Spleen (tissue), 11 donors: Measurements from ENCODE around the gene AK3. TPM values are rescaled to one million over a fixed set of nuclear protein-coding genes. Genes with fewer than 3 reads are reported as not detected.

Experiments
- DNase-seq: peaks from one replicate; pipeline ENCODE4 v3.0.0-alpha.2; 2020
- H3K27ac ChIP-seq, 8 donors: fragments of 200-600 bp; sonication (generic) in 7 of 8; 1 replicate in 4 of 8; 2 replicates in 4 of 8; pipeline versions ENCODE4 v1.5.0 to v1.8.0; 2016 to 2021; ENCODE audit warnings: inconsistent platforms in 4 of 8, mild to moderate bottlenecking in 4 of 8, moderate library complexity in 1 of 8
- H3K27me3 ChIP-seq, 7 donors: fragments of 200-600 bp; sonication (generic) in 6 of 7; replicated peaks in 1 of 7; 1 replicate in 4 of 7; 2 replicates in 3 of 7; pipeline versions ENCODE4 v1.5.0 to v1.8.0; 2016 to 2021; ENCODE audit warnings: inconsistent platforms in 3 of 7, mild to moderate bottlenecking in 1 of 7
- H3K36me3 ChIP-seq, 6 donors: fragments of 200-600 bp; sonication (generic) in 5 of 6; 1 replicate in 4 of 6; 2 replicates in 2 of 6; pipeline versions ENCODE4 v1.5.0 to v1.8.0; 2016 to 2021; ENCODE audit warnings: inconsistent platforms in 2 of 6
- H3K4me1 ChIP-seq, 6 donors: fragments of 200-600 bp; sonication (generic) in 5 of 6; 1 replicate in 3 of 6; 2 replicates in 3 of 6; pipeline versions ENCODE4 v1.5.0 to v1.8.0; 2016 to 2021; ENCODE audit warnings: inconsistent platforms in 3 of 6
- H3K4me3 ChIP-seq, 8 donors: fragments of 200-600 bp; sonication (generic) in 7 of 8; 1 replicate in 4 of 8; 2 replicates in 4 of 8; pipeline versions ENCODE4 v1.5.0 to v1.8.0; 2016 to 2021; ENCODE audit warnings: inconsistent platforms in 4 of 8, mild to moderate bottlenecking in 4 of 8, moderate library complexity in 2 of 8
- H3K9me3 ChIP-seq, 8 donors: fragments of 200-600 bp; sonication (generic) in 7 of 8; 1 replicate in 4 of 8; 2 replicates in 4 of 8; pipeline versions ENCODE4 v1.5.0 to v1.8.0; 2016 to 2021; ENCODE audit warnings: inconsistent platforms in 4 of 8
- POLR2A ChIP-seq, 3 donors: fragments of 450-650 bp; IDR thresholded peaks; one replicate each; pipeline ENCODE4 v1.5.1; 2017; ENCODE audit warnings: antibody characterized with exemption in 3 of 3, mild to moderate bottlenecking in 1 of 3
- POLR2AphosphoS5 ChIP-seq, 3 donors: sonication (generic); formaldehyde crosslinking; IDR thresholded peaks; one replicate each; pipeline ENCODE4 v1.5.1; 2017; ENCODE audit warnings: antibody characterized with exemption in 3 of 3
- WGBS, 5 donors: extraction: QIAGEN DNeasy Blood & Tissue Kit in 3 of 5; methylation state at CpG; one replicate each; pipeline versions ENCODE4 v1.1.5 to v1.1.7; 2013 to 2018; 5-methylcytosine and 5-hydroxymethylcytosine counted together
- intact Hi-C: fragments of 100-400 bp; cut with DNase I; formaldehyde crosslinking; loops from one replicate; pipeline ENCODE4 v1.15.0; 2023; ENCODE audit warnings: low total_unique reads
- polyA plus RNA-seq, 3 donors: library from polyadenylated mRNA; stranded (reverse); fragments of 200-250 nt; gene quantifications; one replicate each; pipeline ENCODE4 v1.2.1, GENCODE V29; 2013
- total RNA-seq, 7 donors: library from RNA; depleted of rRNA in 3 of 7; stranded (reverse); fragments of >200 nt in 3 of 7; fragmentation: NEBNext Ultra II Directional in 4 of 7; extraction: Animal tissue kit (Norgen Biotek cat#: 25700) in 4 of 7; gene quantifications; one replicate each; pipeline versions ENCODE4 v1.1.0 to v1.2.1, GENCODE V29; 2016 to 2021
- TF ChIP-seq, protein P1 (sequence below), 11 experiments: fragments of 200-600 bp in 7 of 11; fragments of 450-650 bp in 4 of 11; sonication (generic) in 4 of 11; IDR thresholded peaks in 8 of 11; conservative IDR thresholded peaks in 3 of 11; 1 replicate in 7 of 11; 2 replicates in 4 of 11; pipeline versions ENCODE4 v1.4.0 to v1.8.0; 2016 to 2021; ENCODE audit warnings: antibody characterized with exemption in 11 of 11, inconsistent platforms in 4 of 11, mild to moderate bottlenecking in 1 of 11
- donor health status: healthy with polysubstance abuse.
- donor health status: DM: no; HTN: no; CAD: no; lungs with moderate emphysema.
- donor health status: DM: no; HTN: no; CAD: no.
- donor health status: Bipolar disorder and iron deficiency.
- donor health status: healthy.
- donor health status: DM: no; HTN: no; CAD: no.
- donor health status: DM: yes; HTN: yes; CAD: no.

The AK3 gene
- total and polyA plus RNA-seq, 10 donors: 21.3 to 65.3 (median 41.4) TPM

DNA sequence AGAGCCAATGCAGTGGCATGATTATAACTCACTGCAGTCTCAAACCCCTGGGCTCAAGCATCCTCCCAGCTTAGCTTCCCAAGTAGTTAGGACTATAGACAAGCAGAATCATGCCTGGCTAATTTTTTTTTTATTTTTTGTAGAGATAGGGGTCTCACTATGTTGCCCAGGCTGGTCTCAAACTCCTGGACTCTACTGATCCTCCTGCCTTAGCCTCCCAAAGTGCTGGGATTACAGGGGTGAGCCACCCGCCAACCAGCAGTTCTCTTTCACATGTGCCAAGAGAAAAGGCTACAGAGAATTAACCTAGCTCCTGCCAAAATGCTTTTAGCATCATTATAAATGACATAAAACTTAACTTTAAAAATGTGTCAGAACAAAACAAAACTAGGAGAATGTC, 8.1 kb downstream of the AK3 start:
- no peak overlapping the region for H3K27ac ChIP-seq
- peaks cover 0 to 54% (median 24%) of the 10 kb centered on the region in 6 donors for H3K4me1 ChIP-seq
- intact Hi-C loops: loop anchor here (5.0 kb wide), 1 partner anchor 51 kb away; no protein-coding TSS in a partner anchor
- 89 to 100% (median 94%) methylated on average over 1 of the region's 1 CpG for WGBS, 5 donors
- no peak for DNase-seq
- H3K9me3 ChIP-seq: no peaks in the 10 kb centered on the region
- H3K27me3 ChIP-seq: no peaks in the 10 kb centered on the region
- TF ChIP-seq POLR2AphosphoS5 (IDR thresholded peaks at IDR 0.05): no peak
- TF ChIP-seq, protein P1, sequence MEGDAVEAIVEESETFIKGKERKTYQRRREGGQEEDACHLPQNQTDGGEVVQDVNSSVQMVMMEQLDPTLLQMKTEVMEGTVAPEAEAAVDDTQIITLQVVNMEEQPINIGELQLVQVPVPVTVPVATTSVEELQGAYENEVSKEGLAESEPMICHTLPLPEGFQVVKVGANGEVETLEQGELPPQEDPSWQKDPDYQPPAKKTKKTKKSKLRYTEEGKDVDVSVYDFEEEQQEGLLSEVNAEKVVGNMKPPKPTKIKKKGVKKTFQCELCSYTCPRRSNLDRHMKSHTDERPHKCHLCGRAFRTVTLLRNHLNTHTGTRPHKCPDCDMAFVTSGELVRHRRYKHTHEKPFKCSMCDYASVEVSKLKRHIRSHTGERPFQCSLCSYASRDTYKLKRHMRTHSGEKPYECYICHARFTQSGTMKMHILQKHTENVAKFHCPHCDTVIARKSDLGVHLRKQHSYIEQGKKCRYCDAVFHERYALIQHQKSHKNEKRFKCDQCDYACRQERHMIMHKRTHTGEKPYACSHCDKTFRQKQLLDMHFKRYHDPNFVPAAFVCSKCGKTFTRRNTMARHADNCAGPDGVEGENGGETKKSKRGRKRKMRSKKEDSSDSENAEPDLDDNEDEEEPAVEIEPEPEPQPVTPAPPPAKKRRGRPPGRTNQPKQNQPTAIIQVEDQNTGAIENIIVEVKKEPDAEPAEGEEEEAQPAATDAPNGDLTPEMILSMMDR (IDR thresholded peaks at IDR 0.05 in 8 of 11, conservative IDR thresholded peaks at IDR 0.05 in 3 of 11): no peak
- no peak for TF ChIP-seq POLR2A (IDR thresholded peaks at IDR 0.05)
- no peak overlapping the region for H3K4me3 ChIP-seq
- H3K36me3 ChIP-seq: peaks cover 0 to 13% (median 0%) of the 10 kb centered on the region in 6 donors

DNA sequence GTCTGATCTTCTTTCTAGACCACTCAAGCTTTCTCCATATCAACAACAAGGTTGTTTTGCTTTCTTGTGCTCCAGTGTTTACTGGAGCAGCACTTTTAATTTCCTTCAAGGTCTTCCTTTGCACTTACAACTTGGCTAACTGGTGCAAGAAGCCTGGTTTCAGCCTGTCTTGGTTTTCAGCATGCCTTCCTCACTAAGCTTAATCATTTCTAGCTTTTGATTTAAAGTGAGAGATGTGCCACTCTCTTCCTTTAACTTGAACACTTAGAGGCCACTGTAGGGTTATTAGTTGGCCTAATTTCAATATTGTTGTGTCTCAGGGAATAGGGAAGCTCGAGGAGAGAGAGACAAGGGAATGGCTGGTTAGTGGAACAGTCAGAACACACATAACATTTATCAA, 13.4 kb downstream of the AK3 start:
- H3K27ac ChIP-seq: no peak overlapping the region
- no peak overlapping the region for H3K4me3 ChIP-seq
- TF ChIP-seq, protein P1 (IDR thresholded peaks at IDR 0.05 in 8 of 11, conservative IDR thresholded peaks at IDR 0.05 in 3 of 11): no peak
- TF ChIP-seq POLR2AphosphoS5 (IDR thresholded peaks at IDR 0.05): no peak
- no peak for TF ChIP-seq POLR2A (IDR thresholded peaks at IDR 0.05)
- no peaks in the 10 kb centered on the region for H3K9me3 ChIP-seq
- no peaks in the 10 kb centered on the region for H3K27me3 ChIP-seq
- peaks cover 0 to 22% (median 13%) of the 10 kb centered on the region in 6 donors for H3K4me1 ChIP-seq
- intact Hi-C loops: no loop called here
- no peak for DNase-seq
- 46 to 80% (median 63%) methylated on average over 1 of the region's 1 CpG for whole genome bisulfite sequencing, 5 donors
- peaks cover 0 to 12% (median 1%) of the 10 kb centered on the region in 6 donors for H3K36me3 ChIP-seq

- no peak for DNase-seq
- intact Hi-C loops: no loop called here
- peaks cover 0 to 17% (median 10%) of the 10 kb centered on the region in 6 donors for H3K4me1 ChIP-seq
- H3K4me3 ChIP-seq: no peak overlapping the region
- no peaks in the 10 kb centered on the region for H3K9me3 ChIP-seq
- H3K27ac ChIP-seq: no peak overlapping the region
- H3K36me3 ChIP-seq: peaks cover 0 to 30% (median 12%) of the 10 kb centered on the region in 6 donors
- TF ChIP-seq, protein P1 (IDR thresholded peaks at IDR 0.05 in 8 of 11, conservative IDR thresholded peaks at IDR 0.05 in 3 of 11): no peak
- TF ChIP-seq POLR2A (IDR thresholded peaks at IDR 0.05) (no peak), POLR2AphosphoS5 (IDR thresholded peaks at IDR 0.05) (no peak)
- 69 to 83% (median 77%) methylated on average over 7 of the region's 7 CpGs for WGBS, 5 donors
- H3K27me3 ChIP-seq: no peaks in the 10 kb centered on the region
Measured at GRCh38 chr9:4725706-4726442, 15.1 kb downstream of the AK3 start.

DNA sequence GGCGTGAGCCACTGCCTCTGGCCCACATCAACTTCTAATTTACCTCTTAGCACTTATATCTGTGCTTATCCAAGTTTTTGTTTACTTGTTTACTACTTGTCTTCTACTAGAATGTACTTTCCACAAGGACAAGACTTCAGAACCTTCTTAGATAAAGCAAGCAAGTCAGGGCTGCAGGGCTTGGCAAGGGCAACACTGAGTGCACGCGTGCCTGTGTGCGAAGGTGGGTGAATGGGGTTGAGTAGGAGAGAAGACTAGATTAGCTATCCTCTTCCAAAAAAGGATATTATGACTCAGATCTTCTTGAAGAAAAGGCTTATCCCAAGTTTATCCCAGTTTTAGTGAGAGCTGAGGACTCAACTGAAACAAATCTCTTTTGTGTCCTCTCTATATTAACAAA, 19.3 kb downstream of the AK3 start:
- H3K4me1 ChIP-seq: no peaks in the 10 kb centered on the region
- TF ChIP-seq, protein P1 (IDR thresholded peaks at IDR 0.05 in 8 of 11, conservative IDR thresholded peaks at IDR 0.05 in 3 of 11): no peak
- TF ChIP-seq POLR2AphosphoS5 (IDR thresholded peaks at IDR 0.05) (no peak), POLR2A (IDR thresholded peaks at IDR 0.05) (no peak)
- 71 to 100% (median 97%) methylated on average over 4 of the region's 4 CpGs for WGBS, 5 donors
- H3K36me3 ChIP-seq: peaks cover 0 to 67% (median 34%) of the 10 kb centered on the region in 6 donors
- no peak overlapping the region for H3K4me3 ChIP-seq
- no peak for DNase-seq
- H3K27me3 ChIP-seq: no peaks in the 10 kb centered on the region
- intact Hi-C loops: no loop called here
- H3K27ac ChIP-seq: no peak overlapping the region
- H3K9me3 ChIP-seq: no peaks in the 10 kb centered on the region
